HG02852 (cell line): ENCODE results near the gene F11.
"Not testable (repeated sequence)": the region's sequence is repeated elsewhere in the genome, so short reads cannot be mapped to it uniquely, and the experiment has no call there.

Experiments
- ATAC-seq: cut with Tn5 transposase; IDR thresholded peaks from one replicate; pipeline ENCODE4 v1.9.1; 2021; ENCODE audit warnings: mild to moderate bottlenecking, moderate library complexity; ENCODE audit not compliant: unreplicated experiment

The F11 gene

DNA sequence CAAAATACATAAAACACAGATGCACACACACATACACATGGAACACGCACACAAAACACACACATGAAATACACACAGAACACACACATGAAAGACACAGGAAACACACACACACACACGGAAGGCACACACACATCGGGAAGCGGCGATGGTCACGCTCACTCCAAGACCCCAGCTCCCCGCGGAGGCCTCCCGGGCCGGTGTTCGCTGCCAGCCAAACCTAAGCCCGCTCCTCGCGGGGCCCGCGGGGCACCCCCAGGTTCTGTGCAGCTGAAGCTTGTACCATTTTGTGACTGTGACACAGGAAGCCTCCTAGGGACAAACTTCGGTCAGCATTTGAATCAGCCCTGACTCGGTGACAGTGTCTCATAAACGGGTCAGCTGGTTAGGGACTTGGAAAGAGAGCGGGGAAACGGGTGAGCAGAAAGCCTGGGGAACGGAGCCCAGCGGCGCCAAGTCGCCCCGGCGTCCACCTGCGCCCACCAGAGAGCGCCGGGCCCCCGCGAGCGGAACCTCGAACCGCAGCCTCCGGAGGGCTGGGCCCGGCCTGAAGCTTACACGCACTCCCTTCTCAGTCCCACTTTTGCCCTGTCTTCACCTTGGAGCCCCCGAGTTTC is 32.1 kb downstream of the F11 start:
- no peak for ATAC-seq

GRCh38 chr4:186299291-186299690 is 33.3 kb downstream of the F11 start:
- no peak for ATAC-seq

DNA sequence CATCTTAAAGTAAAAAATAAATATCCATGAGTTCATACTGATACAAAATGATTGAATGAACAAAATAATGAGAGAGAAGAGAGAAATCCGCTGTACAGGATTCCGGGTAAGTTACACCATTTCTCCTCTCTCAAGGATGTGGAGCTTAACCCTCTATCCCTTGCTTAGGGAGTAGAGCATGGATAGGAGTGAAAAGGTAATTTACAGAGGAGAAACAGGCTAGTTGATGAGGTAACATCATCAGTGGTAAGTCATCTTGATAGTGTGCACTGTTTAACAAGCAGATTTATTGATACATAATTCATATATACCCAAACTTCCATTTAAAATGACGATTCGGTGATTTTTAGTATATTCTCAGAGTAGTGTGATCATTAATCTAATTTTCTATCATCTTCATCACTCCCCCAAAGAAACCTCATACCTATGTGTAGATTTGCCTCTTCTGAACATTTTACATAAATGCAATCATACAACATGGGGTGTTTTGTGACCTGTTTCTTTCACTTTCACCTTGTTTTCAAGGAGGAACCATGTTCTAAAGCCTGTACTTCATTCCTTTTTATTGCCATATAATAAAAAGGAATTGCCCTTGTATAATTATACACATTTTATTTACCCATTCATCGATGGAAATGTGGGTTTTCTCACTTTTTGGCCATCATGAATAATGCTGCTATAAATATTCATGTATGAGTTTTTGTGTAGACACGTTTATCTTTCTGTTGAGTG is 34.8 kb downstream of the F11 start:
- no peak for ATAC-seq

DNA sequence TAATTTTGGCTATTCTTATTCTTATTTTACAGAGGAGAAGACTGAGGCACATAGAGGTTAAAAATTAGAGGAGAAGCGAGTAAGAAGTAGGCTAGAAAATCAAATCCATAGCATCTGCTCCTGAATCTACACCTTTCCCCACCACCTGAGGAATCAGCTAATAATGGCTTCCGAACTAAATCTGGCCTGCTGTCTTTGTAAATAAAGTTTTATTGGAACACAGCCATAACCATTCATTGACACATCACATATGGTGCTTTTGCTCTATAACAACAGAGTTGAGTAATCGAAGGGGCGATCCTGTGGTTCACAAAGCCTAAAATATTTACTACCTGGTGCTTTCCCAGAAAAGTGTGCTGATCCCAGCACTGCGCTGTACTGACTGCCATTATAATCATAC is 38.2 kb downstream of the F11 start:
- ATAC-seq, result no peak

DNA sequence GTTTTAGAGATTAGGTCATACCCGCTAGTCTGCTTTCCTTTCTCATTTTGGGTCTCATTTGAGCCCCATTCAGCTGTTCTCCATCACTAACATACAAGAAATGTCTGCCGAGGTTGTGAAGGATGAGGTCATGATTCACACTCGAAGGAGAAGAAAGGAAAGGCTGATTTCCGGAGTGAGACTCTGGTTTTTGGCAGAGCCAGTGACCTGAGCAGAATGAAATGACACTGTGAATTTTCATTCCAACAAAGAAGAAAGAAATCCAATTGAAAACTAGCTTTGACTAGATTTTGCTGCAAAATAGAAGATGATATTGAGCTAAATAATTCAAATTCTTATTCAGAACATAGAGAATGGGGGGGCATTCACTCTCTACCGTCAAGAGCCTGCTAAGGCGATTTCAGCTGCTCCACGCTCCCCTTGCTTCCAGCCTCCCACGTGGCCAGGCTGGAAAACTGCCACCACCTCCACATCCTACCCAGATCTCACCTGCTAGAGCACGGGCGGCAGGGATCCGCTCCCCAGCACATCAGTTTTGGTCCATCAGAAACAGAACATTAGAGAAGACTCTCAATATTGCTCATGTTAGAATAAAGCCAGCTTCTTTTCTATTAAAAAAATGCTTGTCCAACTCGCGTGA is 39.0 kb downstream of the F11 start:
- ATAC-seq, result no peak

DNA sequence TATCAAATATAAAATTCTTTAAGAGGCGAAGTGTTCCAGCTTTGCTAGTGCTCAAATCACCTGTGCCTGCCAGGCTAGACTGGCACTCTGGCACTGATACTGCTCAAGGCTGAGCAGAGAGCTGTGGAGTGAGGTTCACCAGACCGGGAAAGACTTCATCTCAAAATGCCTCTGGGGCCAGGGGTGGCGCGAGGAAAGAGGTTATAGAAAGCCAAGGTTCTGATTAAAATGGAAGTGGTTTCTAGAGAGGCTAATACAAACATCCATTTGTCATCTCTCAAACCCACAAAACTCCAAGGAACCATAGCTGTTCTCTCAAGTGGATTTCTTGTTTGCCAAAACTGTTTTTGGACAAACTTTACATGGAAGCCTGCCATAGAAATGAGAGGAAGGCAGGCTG is 41.5 kb downstream of the F11 start:
- no peak for ATAC-seq

DNA sequence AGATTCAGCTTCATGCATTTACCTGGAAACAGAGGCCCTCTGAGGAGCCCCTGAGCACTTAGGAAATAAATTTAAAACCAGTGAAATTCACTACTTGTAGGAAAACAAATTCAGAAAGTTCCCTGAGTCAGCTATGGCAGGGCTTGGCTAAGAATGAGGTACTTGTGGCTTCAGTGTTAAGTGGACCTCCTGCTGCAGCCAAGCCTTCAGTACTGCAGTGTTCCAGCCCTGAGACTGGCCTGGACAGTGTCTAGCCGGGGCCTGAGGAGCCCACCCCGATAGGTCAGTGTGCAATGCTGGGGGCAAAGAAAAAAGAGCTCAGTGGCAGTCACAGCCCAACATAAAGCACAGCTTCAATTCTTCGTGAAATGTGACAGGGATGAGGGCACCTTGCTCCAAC is 41.9 kb downstream of the F11 start:
- no peak for ATAC-seq

GRCh38 chr4:186318481-186318880 is 52.5 kb downstream of the F11 start:
- ATAC-seq, result no peak

DNA sequence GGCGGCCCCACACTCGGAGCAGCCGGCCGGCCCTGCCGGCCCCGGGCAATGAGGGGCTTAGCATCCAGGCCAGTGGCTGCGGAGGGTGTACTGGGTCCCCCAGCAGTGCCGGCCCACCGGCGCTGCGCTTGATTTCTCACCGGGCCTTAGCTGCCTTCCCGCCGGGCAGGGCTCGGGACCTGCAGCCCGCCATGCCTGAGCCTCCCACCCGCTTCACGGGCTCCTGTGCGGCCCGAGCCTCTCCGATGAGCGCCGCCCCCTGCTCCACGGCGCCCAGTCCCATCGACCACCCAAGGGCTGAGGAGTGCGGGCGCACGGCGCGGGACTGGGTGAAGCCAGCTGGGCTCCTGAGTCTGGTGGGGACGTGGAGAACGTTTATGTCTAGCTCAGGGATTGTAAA is 58.7 kb downstream of the F11 start:
- ATAC-seq, result not testable (repeated sequence)

GRCh38 chr4:186326391-186326790 is 60.4 kb downstream of the F11 start:
- no peak for ATAC-seq

- ATAC-seq, result no peak
Observed at GRCh38 chr4:186329372-186329771, 63.4 kb downstream of the F11 start.

DNA sequence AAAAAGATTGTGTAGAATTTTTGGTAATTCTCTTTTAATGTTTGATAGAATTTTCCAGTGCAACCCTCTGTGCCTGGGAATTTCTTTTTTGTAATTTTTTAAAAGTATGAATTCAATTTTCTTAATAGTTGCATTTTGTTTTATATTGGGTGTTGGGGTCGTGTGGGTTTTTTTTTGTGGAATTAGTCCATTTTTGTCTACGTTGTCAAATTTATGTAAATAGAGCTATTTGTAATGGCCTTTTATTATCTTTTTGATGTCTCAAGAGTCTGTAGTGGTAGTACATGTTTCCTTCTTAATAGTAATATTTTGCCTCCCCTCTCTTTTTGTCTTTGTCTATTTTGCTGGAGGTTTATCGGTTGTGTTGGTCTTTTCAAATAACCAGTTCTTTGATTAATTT is 64.4 kb downstream of the F11 start:
- no peak for ATAC-seq

DNA sequence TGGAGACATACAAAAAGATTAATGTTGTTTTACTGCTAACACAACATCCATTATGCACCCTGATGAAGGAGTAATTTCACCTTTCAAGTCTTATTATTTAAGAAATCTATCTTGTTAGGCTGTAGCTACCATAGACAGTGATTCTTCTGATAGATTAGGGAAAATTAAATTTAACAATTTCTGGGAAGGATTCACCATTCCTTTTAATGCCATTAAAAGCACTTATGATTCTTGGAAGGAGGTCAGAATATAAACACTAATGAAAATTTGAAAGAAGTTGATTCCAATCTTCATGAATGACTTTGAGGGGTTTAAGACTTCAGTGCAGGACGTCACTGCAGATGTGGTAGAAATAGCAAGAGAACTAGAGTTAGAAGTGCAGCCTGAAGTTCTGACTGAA is 69.8 kb downstream of the F11 start:
- ATAC-seq, result no peak
